Measurements from ENCODE around the gene OR10A3.

DNA sequence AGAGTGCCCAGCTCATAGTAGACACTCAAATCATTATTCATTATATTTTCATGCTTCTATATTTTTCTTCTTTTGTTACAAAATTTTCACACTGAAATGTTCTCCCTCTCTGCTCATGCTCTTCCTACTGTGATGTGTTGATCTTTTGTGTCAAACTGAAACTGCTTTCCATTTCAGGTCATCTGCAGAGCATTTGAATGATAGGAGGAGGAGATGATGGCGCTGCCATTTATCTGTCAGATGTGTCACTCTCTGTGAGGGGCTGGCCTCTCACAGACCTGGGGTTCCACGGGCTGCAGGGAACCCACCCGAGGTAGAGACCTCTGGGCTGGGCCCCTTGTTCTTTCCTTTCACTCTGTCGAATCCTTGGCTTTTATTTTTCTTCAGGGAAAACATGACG is 51.5 kb downstream of the OR10A3 start:
- TF ChIP-seq, protein P1, sequence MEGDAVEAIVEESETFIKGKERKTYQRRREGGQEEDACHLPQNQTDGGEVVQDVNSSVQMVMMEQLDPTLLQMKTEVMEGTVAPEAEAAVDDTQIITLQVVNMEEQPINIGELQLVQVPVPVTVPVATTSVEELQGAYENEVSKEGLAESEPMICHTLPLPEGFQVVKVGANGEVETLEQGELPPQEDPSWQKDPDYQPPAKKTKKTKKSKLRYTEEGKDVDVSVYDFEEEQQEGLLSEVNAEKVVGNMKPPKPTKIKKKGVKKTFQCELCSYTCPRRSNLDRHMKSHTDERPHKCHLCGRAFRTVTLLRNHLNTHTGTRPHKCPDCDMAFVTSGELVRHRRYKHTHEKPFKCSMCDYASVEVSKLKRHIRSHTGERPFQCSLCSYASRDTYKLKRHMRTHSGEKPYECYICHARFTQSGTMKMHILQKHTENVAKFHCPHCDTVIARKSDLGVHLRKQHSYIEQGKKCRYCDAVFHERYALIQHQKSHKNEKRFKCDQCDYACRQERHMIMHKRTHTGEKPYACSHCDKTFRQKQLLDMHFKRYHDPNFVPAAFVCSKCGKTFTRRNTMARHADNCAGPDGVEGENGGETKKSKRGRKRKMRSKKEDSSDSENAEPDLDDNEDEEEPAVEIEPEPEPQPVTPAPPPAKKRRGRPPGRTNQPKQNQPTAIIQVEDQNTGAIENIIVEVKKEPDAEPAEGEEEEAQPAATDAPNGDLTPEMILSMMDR (IDR thresholded peaks at IDR 0.05), result no peak
- TF ChIP-seq POLR2A (IDR thresholded peaks at IDR 0.05), result no peak

Data from thyroid gland (tissue), 4 donors.